Vagina (tissue), 2 donors: ENCODE measurements around the gene SLC6A7.

Experiments
- POLR2A ChIP-seq, 2 donors: fragments of 450-650 bp; IDR thresholded peaks; one replicate each; pipeline ENCODE4 v1.6.1; 2017; ENCODE audit warnings: antibody characterized with exemption in 2 of 2, mild to moderate bottlenecking in 2 of 2, moderate library complexity in 2 of 2
- POLR2AphosphoS5 ChIP-seq, 2 donors: sonication (generic); formaldehyde crosslinking; IDR thresholded peaks; one replicate each; pipeline ENCODE4 v1.9.0; 2017; ENCODE audit warnings: antibody characterized with exemption in 2 of 2, mild to moderate bottlenecking in 2 of 2, low read depth in 1 of 2; ENCODE audit not compliant: insufficient read depth in 1 of 2
- TF ChIP-seq, protein P1 (sequence below), 3 experiments: fragments of 450-650 bp in 2 of 3; fragments of 200-600 bp in 1 of 3; sonication (generic) in 1 of 3; IDR thresholded peaks; one replicate each; pipeline ENCODE4 v1.5.1; 2017 to 2019; ENCODE audit warnings: antibody characterized with exemption in 3 of 3, mild to moderate bottlenecking in 2 of 3, moderate library complexity in 2 of 3

GRCh38 chr5:150235500-150235854 lies 45.6 kb downstream of the SLC6A7 start:
- TF ChIP-seq, protein P1, sequence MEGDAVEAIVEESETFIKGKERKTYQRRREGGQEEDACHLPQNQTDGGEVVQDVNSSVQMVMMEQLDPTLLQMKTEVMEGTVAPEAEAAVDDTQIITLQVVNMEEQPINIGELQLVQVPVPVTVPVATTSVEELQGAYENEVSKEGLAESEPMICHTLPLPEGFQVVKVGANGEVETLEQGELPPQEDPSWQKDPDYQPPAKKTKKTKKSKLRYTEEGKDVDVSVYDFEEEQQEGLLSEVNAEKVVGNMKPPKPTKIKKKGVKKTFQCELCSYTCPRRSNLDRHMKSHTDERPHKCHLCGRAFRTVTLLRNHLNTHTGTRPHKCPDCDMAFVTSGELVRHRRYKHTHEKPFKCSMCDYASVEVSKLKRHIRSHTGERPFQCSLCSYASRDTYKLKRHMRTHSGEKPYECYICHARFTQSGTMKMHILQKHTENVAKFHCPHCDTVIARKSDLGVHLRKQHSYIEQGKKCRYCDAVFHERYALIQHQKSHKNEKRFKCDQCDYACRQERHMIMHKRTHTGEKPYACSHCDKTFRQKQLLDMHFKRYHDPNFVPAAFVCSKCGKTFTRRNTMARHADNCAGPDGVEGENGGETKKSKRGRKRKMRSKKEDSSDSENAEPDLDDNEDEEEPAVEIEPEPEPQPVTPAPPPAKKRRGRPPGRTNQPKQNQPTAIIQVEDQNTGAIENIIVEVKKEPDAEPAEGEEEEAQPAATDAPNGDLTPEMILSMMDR (IDR thresholded peaks at IDR 0.05): no peak
- no peak for TF ChIP-seq POLR2AphosphoS5 (IDR thresholded peaks at IDR 0.05; ENCODE audit: insufficient read depth in 1 of 2, low read depth in 1 of 2)
- TF ChIP-seq POLR2A (IDR thresholded peaks at IDR 0.05): no peak
